ENCODE measurements around the gene AGER. TPM values are rescaled to one million over a fixed set of nuclear protein-coding genes. Genes with fewer than 3 reads are reported as not detected.

AGER gene
- total RNA-seq, 1 donor from 2014 or later: 4.1 TPM

GRCh38 chr6:32210191-32210601 lies 26.1 kb upstream of the AGER start:
- TF ChIP-seq CTCF (IDR thresholded peaks at IDR 0.05): no peak
- Mint-ChIP-seq H3K27ac (ENCODE audit: unreplicated experiment) (no peak overlapping the region), H3K4me3 (ENCODE audit: unreplicated experiment) (no peak overlapping the region), H3K36me3 (ENCODE audit: unreplicated experiment) (no peaks in the 10 kb centered on the region), H3K4me1 (ENCODE audit: unreplicated experiment) (no peaks in the 10 kb centered on the region), H3K27me3 (ENCODE audit: unreplicated experiment) (peaks cover 18% of the 10 kb centered on the region), H3K9me3 (ENCODE audit: unreplicated experiment) (peaks cover 6% of the 10 kb centered on the region)
- DNase-seq (ENCODE audit: extremely low spot score, unreplicated experiment): no peak

- Mint-ChIP-seq H3K36me3 (ENCODE audit: unreplicated experiment) (no peaks in the 10 kb centered on the region), H3K27me3 (ENCODE audit: unreplicated experiment) (peaks cover 20% of the 10 kb centered on the region)
Observed at GRCh38 chr6:32208996-32209395, 24.9 kb upstream of the AGER start.

GRCh38 chr6:32204268-32204715 lies 20.2 kb upstream of the AGER start:
- TF ChIP-seq CTCF (IDR thresholded peaks at IDR 0.05): no peak

More at GRCh38 chr6:32208996-32209395, 24.9 kb upstream of the AGER start:
- DNase-seq (ENCODE audit: extremely low spot score, unreplicated experiment): no peak
- H3K27ac Mint-ChIP-seq (ENCODE audit: unreplicated experiment): no peak overlapping the region
- no peak for TF ChIP-seq CTCF (IDR thresholded peaks at IDR 0.05)
- H3K9me3 Mint-ChIP-seq (ENCODE audit: unreplicated experiment): peaks cover 6% of the 10 kb centered on the region
- H3K4me1 Mint-ChIP-seq (ENCODE audit: unreplicated experiment): no peaks in the 10 kb centered on the region
- H3K4me3 Mint-ChIP-seq (ENCODE audit: unreplicated experiment): no peak overlapping the region

GRCh38 chr6:32203426-32204267 lies 19.6 kb upstream of the AGER start:
- Mint-ChIP-seq H3K27ac (ENCODE audit: unreplicated experiment) (peak overlapping the region; percentile 2), H3K9me3 (ENCODE audit: unreplicated experiment) (peaks cover 6% of the 10 kb centered on the region), H3K27me3 (ENCODE audit: unreplicated experiment) (peaks cover 14% of the 10 kb centered on the region), H3K36me3 (ENCODE audit: unreplicated experiment) (no peaks in the 10 kb centered on the region), H3K4me1 (ENCODE audit: unreplicated experiment) (peaks cover 9% of the 10 kb centered on the region), H3K4me3 (ENCODE audit: unreplicated experiment) (no peak overlapping the region)
- TF ChIP-seq CTCF (IDR thresholded peaks at IDR 0.05): no peak
- DNase-seq (ENCODE audit: extremely low spot score, unreplicated experiment): no peak

More at GRCh38 chr6:32204268-32204715, 20.2 kb upstream of the AGER start:
- H3K9me3 Mint-ChIP-seq (ENCODE audit: unreplicated experiment): peaks cover 6% of the 10 kb centered on the region
- peaks cover 9% of the 10 kb centered on the region for H3K4me1 Mint-ChIP-seq (ENCODE audit: unreplicated experiment)
- H3K27me3 Mint-ChIP-seq (ENCODE audit: unreplicated experiment): peaks cover 20% of the 10 kb centered on the region
- H3K27ac Mint-ChIP-seq (ENCODE audit: unreplicated experiment): no peak overlapping the region
- no peak for DNase-seq (ENCODE audit: extremely low spot score, unreplicated experiment)
- H3K4me3 Mint-ChIP-seq (ENCODE audit: unreplicated experiment): no peak overlapping the region
- no peaks in the 10 kb centered on the region for H3K36me3 Mint-ChIP-seq (ENCODE audit: unreplicated experiment)

GRCh38 chr6:32202186-32202585 lies 18.1 kb upstream of the AGER start:
- TF ChIP-seq CTCF (IDR thresholded peaks at IDR 0.05): no peak
- Mint-ChIP-seq H3K27ac (ENCODE audit: unreplicated experiment) (no peak overlapping the region), H3K4me1 (ENCODE audit: unreplicated experiment) (peaks cover 9% of the 10 kb centered on the region), H3K27me3 (ENCODE audit: unreplicated experiment) (peaks cover 10% of the 10 kb centered on the region), H3K9me3 (ENCODE audit: unreplicated experiment) (peaks cover 6% of the 10 kb centered on the region), H3K4me3 (ENCODE audit: unreplicated experiment) (no peak overlapping the region), H3K36me3 (ENCODE audit: unreplicated experiment) (no peaks in the 10 kb centered on the region)
- DNase-seq (ENCODE audit: extremely low spot score, unreplicated experiment): no peak

Data from osteocyte (in vitro differentiated cells).